ENCODE measurements around the gene GRID2.
A peak's percentile ranks its signal among the peaks of the same experiment; 100 is the strongest.
"Not testable (repeated sequence)": the region's sequence is repeated elsewhere in the genome, so short reads cannot be mapped to it uniquely, and the experiment has no call there.

GRID2 gene

GRCh38 chr4:93199492-93199891, 895.7 kb downstream of the GRID2 start:
- peak; percentile 6 for DNase-seq (ENCODE audit: low read depth)

GRCh38 chr4:93201471-93202096, 897.8 kb downstream of the GRID2 start:
- DNase-seq (ENCODE audit: low read depth) = no peak

- DNase-seq (ENCODE audit: low read depth) = peak; percentile 3
Measured at GRCh38 chr4:93203708-93204107, 899.9 kb downstream of the GRID2 start.

GRCh38 chr4:93212250-93212649, 908.5 kb downstream of the GRID2 start:
- DNase-seq (ENCODE audit: low read depth) = no peak

- DNase-seq (ENCODE audit: low read depth) = no peak
Measured at GRCh38 chr4:93216646-93217045, 912.9 kb downstream of the GRID2 start.

GRCh38 chr4:93217431-93217830, 913.7 kb downstream of the GRID2 start:
- DNase-seq (ENCODE audit: low read depth) = no peak

- DNase-seq (ENCODE audit: low read depth) = no peak
Measured at GRCh38 chr4:93221771-93222170, 918.0 kb downstream of the GRID2 start.

- no peak for DNase-seq (ENCODE audit: low read depth)
Measured at GRCh38 chr4:93228021-93228420, 924.3 kb downstream of the GRID2 start.

GRCh38 chr4:93232883-93233282, 929.1 kb downstream of the GRID2 start:
- no peak for DNase-seq (ENCODE audit: low read depth)

GRCh38 chr4:93237521-93237920, 933.8 kb downstream of the GRID2 start:
- DNase-seq (ENCODE audit: low read depth) = no peak

GRCh38 chr4:93243262-93243661, 939.5 kb downstream of the GRID2 start:
- no peak for DNase-seq (ENCODE audit: low read depth)

GRCh38 chr4:93261207-93261606, 957.4 kb downstream of the GRID2 start:
- no peak for DNase-seq (ENCODE audit: low read depth)

GRCh38 chr4:93263166-93263565, 959.4 kb downstream of the GRID2 start:
- DNase-seq (ENCODE audit: low read depth) = no peak

- DNase-seq (ENCODE audit: low read depth) = no peak
Measured at GRCh38 chr4:93267747-93268146, 964.0 kb downstream of the GRID2 start.

- DNase-seq (ENCODE audit: low read depth) = no peak
Measured at GRCh38 chr4:93285346-93285745, 981.6 kb downstream of the GRID2 start.

GRCh38 chr4:93289241-93289640, 985.5 kb downstream of the GRID2 start:
- no peak for DNase-seq (ENCODE audit: low read depth)

GRCh38 chr4:93289831-93290230, 986.1 kb downstream of the GRID2 start:
- DNase-seq (ENCODE audit: low read depth) = no peak

GRCh38 chr4:93299118-93299517, 995.4 kb downstream of the GRID2 start:
- DNase-seq (ENCODE audit: low read depth) = no peak

- not testable (repeated sequence) for DNase-seq (ENCODE audit: low read depth)
Measured at GRCh38 chr4:93300780-93301555, 997.2 kb downstream of the GRID2 start.

GRCh38 chr4:93302310-93302709, 998.5 kb downstream of the GRID2 start:
- no peak for DNase-seq (ENCODE audit: low read depth)

GRCh38 chr4:93303440-93303839, 999.7 kb downstream of the GRID2 start:
- no peak for DNase-seq (ENCODE audit: low read depth)

- no peak for DNase-seq (ENCODE audit: low read depth)
Measured at GRCh38 chr4:93312299-93312698, 1008.5 kb downstream of the GRID2 start.

GRCh38 chr4:93313197-93313596, 1009.4 kb downstream of the GRID2 start:
- no peak for DNase-seq (ENCODE audit: low read depth)

GRCh38 chr4:93317057-93317456, 1013.3 kb downstream of the GRID2 start:
- no peak for DNase-seq (ENCODE audit: low read depth)
